NCI-H1436 treated with DMSO at 0.1 percent for 48 hours (cell line): ENCODE data around the gene SCAND1.
"Not testable (repeated sequence)": the region's sequence is repeated elsewhere in the genome, so short reads cannot be mapped to it uniquely, and the experiment has no call there.

Source experiments
- DNase-seq: peaks from one replicate; lab custom pipeline; 2025; lab: John Stamatoyannopoulos, UW

Gene SCAND1

GRCh38 chr20:35959291-35959690, 5.0 kb upstream of the SCAND1 start:
- not testable (repeated sequence) for DNase-seq

- DNase-seq, result no peak
These were observed 2.3 kb upstream of the SCAND1 start for GRCh38 chr20:35956616-35957015.

GRCh38 chr20:35954907-35955251, 577 bp upstream of the SCAND1 start:
- no peak for DNase-seq

GRCh38 chr20:35953387-35954199, 709 bp downstream of the SCAND1 start:
- DNase-seq, result no peak

- DNase-seq, result no peak
These were observed 1.6 kb downstream of the SCAND1 start for GRCh38 chr20:35952480-35953386.

- DNase-seq, result not testable (repeated sequence)
These were observed 2.2 kb downstream of the SCAND1 start for GRCh38 chr20:35952080-35952479.

GRCh38 chr20:35950093-35950492, 4.2 kb downstream of the SCAND1 start:
- no peak for DNase-seq

- no peak for DNase-seq
These were observed 6.4 kb downstream of the SCAND1 start for GRCh38 chr20:35947907-35948306.

GRCh38 chr20:35947489-35947888, 6.8 kb downstream of the SCAND1 start:
- DNase-seq, result no peak

GRCh38 chr20:35942243-35942642, 12.1 kb downstream of the SCAND1 start:
- DNase-seq, result no peak

- no peak for DNase-seq
These were observed 12.7 kb downstream of the SCAND1 start for GRCh38 chr20:35941620-35942019.

GRCh38 chr20:35939264-35939663, 15.0 kb downstream of the SCAND1 start:
- no peak for DNase-seq

- no peak for DNase-seq
These were observed 20.3 kb downstream of the SCAND1 start for GRCh38 chr20:35934050-35934449.

- DNase-seq, result no peak
These were observed 25.0 kb downstream of the SCAND1 start for GRCh38 chr20:35929301-35929700.

GRCh38 chr20:35920523-35920922, 33.8 kb downstream of the SCAND1 start:
- no peak for DNase-seq

GRCh38 chr20:35918021-35918420, 36.3 kb downstream of the SCAND1 start:
- no peak for DNase-seq

- no peak for DNase-seq
These were observed 37.2 kb downstream of the SCAND1 start for GRCh38 chr20:35917077-35917476.

- no peak for DNase-seq
These were observed 41.4 kb downstream of the SCAND1 start for GRCh38 chr20:35912881-35913280.

GRCh38 chr20:35910254-35910653, 44.0 kb downstream of the SCAND1 start:
- DNase-seq, result no peak

- no peak for DNase-seq
These were observed 44.5 kb downstream of the SCAND1 start for GRCh38 chr20:35909796-35910195.

GRCh38 chr20:35909176-35909575, 45.1 kb downstream of the SCAND1 start:
- no peak for DNase-seq

- DNase-seq, result no peak
These were observed 46.3 kb downstream of the SCAND1 start for GRCh38 chr20:35908007-35908406.

- DNase-seq, result no peak
These were observed 47.1 kb downstream of the SCAND1 start for GRCh38 chr20:35907017-35907701.
